Measurements from ENCODE around the gene SCUBE1.

DNA sequence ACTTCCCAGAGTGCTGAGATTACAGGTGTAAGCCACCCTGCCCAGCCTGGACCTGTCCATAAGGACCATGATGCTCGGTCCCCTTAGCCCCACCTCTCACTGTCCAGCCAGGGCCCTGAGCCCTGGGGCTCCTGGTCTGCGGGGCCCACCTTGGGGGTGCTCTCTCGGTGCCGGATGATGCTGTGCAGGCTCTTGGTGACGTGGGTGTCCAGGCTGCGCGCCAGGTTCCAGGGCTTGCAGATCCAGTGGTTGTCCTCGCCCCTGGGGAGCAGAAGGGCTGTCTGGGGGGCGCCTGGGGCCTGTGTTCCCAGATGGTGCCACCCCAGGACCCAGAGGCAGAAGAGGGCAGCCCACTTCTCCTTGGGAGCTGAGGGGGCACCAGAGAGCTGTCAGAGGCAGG is 169.6 kb downstream of the SCUBE1 start:
- no peak for TF ChIP-seq EZH2phosphoT487 (IDR thresholded peaks at IDR 0.05; ENCODE audit: borderline replicate concordance)
- TF ChIP-seq, protein P1, sequence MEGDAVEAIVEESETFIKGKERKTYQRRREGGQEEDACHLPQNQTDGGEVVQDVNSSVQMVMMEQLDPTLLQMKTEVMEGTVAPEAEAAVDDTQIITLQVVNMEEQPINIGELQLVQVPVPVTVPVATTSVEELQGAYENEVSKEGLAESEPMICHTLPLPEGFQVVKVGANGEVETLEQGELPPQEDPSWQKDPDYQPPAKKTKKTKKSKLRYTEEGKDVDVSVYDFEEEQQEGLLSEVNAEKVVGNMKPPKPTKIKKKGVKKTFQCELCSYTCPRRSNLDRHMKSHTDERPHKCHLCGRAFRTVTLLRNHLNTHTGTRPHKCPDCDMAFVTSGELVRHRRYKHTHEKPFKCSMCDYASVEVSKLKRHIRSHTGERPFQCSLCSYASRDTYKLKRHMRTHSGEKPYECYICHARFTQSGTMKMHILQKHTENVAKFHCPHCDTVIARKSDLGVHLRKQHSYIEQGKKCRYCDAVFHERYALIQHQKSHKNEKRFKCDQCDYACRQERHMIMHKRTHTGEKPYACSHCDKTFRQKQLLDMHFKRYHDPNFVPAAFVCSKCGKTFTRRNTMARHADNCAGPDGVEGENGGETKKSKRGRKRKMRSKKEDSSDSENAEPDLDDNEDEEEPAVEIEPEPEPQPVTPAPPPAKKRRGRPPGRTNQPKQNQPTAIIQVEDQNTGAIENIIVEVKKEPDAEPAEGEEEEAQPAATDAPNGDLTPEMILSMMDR (conservative IDR thresholded peaks at IDR 0.05; ENCODE audit: low read length), result no peak

Data from Loucy (cell line).